HG03575 (cell line): ENCODE results near the gene ZNF98.

Experiments used
- ATAC-seq: cut with Tn5 transposase; IDR thresholded peaks from one replicate; pipeline ENCODE4 v1.9.1; 2021; ENCODE audit not compliant: unreplicated experiment, insufficient number of reproducible peaks, low FRiP score; ENCODE audit errors: extremely low read depth

The ZNF98 gene

DNA sequence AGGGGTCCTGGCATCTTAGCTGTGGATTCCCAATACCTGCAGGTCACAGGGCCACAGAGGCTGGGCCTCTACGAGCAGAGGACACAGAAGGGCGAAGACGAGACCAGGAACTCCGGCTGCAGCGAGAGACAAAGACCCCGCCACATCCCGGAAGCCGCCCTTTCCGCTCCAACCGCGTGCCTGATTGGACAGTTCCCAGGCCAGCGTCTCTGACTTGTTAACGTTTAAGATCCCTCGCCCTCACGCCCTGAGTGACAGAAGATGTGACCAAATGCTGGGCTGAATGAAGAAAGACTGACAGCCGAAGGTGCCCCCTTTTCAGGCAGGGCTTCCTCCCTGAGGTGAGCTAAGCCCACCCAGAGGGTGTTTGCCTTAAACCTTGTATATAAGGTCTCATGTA, at the start of gene ZNF98:
Gene ZNF98 (minus strand): TSS at position 136 of the 400 bp plus-strand sequence. CDS start 122 bp downstream, at position 14.
- ATAC-seq = no peak

DNA sequence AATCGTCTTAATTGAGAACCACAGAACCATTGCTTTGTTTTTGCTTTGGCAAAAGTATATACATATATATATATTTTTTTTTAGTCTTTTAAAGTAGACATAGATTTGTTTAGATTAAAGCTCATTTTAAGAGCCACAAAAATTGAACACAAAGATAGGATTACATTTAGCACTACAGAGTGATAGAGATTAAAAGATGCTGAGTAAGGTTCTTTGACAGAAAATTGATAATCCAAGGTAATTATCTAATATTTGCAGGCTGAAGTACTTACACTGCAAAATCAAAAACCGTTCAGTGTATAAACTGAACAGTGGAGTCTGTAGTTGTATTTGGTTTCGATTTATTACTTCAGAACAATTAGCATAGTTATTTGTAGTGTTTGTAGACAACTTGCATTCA, 24.5 kb upstream of the ZNF98 start:
- no peak for ATAC-seq

DNA sequence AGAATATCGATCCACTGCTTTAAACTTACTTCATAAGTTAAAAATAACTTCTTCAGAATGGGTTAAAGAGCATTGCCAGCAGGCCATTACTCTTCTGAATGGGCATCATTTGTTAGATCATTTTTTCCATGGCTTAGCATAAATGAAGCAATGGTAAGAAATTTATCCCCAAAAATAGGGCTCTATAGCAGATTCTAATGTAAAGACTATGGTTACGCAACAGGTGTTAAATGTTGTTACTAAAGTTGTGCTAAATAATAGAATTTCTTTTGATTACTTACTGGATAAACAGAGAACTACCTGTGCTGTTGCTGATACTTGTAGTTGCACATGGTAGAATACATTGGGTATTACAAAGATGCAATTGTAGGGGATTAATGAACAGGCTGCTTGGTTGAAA, 15.9 kb upstream of the ZNF98 start:
- ATAC-seq = no peak

DNA sequence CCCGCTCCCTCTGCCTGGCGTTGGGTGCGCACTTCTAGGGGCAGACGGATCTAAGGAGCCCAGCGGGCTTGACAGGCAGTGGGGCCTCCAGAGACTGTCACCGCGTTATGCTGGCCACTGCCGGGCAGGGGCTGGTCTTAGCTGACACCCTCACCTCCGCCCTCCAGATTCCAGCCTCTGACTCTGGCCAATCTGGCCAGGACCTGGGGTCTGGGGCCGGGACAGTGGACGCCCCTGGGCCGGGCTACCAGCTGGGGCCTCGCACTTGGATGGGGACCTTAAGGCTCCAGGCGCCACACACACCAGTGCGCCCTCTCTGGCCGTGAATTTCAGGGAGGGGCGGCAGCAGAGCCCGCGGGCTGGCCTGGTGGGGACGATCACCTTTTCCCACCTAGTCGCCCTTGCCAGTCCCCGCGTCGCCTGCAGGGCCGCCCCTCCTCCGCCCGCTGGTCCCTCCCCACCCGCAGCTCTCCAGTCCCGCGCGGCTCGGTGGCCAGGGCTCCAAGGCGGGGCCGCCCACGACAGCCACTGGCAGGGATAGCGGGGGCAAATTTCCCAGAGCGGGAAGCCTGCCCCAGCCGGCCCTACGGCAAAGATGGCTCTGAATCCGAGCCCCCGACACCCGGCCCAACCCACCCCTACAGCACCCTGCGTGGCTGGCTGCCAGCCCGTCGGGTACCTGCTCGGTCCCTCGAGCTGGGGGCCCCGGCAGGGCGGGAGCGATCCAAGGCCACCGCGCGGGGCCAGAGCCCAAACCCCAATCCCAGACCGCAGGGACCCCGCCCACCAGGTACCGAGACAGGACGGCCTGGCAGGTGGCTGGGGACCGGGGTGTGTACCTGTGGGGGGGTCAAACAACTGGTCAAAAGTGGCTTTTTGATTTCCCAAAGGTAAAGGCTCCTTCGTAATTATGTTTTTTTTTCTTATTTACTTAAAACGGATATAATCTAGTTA, 6.1 kb upstream of the ZNF98 start:
- ATAC-seq = no peak

DNA sequence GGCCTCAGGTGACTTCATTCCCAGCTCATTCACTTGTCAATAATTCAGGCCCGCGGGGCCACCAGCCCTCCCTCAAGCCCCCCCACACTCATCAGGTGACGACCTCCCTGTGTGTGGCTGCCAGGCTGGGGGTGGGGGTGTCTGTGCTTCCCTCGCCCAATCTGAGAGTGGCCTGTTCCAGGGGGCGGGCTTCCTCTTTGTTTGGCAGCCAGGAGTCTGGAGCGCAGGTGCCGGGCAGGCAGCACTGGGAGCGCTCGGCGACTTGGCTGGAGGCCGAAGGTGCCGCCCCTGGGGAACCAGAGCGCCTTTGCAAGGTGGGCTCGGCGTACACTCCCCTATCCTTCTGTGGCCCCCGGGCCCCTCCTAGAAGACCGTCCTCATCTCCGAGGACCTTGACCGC, 5.4 kb upstream of the ZNF98 start:
- ATAC-seq = no peak

DNA sequence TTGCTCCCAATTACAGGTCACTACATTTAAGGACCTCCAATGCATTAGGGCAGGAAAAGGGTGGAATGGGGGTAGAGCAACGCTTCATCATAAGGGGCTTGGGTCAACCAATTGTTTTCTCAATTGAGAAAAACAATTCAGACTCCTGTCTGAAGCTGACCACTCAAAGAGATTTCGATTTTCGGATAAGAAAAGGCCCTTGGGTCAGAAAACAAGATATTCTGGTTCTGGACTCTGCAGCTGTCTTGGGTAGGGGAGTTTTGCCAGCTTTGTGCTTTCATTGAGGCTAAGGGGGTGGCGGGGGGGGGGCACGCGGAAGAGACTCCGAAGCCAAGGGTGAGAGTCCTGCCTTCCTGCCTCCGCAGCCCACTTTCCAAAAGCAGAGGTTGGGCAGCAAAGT, 4.8 kb upstream of the ZNF98 start:
- no peak for ATAC-seq

DNA sequence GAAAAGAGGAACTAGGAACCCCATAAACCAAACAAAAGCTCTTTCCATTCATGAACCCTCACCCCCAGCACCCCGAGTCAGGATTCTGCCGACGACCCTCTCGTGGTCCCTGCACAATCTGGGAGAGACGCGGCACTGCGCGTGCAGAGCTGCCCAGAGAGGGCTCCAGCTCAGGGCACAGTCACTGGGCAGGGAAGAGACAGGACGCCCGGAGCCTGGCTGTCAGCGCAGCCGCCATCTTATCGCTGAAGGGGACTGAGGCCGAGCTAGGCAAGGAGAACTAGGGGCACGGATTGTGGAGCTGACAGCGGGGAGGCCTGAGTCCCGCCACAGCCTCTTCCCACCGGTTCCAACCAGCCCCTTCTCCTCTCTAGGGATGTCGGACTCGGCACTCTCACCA, 349 bp downstream of the ZNF98 start:
- no peak for ATAC-seq

DNA sequence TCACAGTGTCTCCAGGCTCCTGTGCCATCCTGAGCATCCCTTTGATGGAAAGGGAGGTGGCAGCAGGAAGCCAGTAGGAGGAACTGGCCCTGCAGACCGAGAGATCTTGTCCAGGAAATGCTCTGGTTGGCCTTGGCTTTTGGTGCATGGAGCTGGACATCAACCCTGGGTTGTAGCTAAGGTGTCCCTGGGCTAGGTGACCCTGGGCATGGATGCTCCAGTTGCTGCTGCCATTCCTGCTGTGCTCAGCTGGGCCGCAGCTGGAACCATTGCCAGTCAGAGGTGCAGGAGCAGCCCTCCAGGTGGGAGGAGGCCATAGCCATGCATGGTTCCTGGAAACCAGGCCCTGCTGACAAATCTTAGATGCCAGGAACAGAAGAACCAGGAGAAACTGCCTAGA, 67.5 kb downstream of the ZNF98 start:
- no peak for ATAC-seq
